Keratinocyte (primary cell): ENCODE data around the gene SLC46A3. TPM values are rescaled to one million over a fixed set of nuclear protein-coding genes. Genes with fewer than 3 reads are reported as not detected.
A peak's percentile ranks its signal among the peaks of the same experiment; 100 is the strongest.
"Not testable (repeated sequence)": the region's sequence is repeated elsewhere in the genome, so short reads cannot be mapped to it uniquely, and the experiment has no call there.

Source experiments
- DNase-seq: peaks from one replicate; pipeline ENCODE4 v3.0.0-alpha.2; 2011; ENCODE audit warnings: low read depth, missing footprints, low spot score
- FAIRE-seq: peaks from 2 replicates; lab custom pipeline; 2011; peaks lifted over from hg19 to GRCh38; lab: Jason Lieb, UNC
- H2AFZ ChIP-seq: 2 replicates; pipeline ENCODE4 v1.6.0; 2012; ENCODE audit warnings: low read length, control low read depth, inconsistent platforms; ENCODE audit not compliant: control insufficient read depth
- H3K27ac ChIP-seq: 2 replicates; pipeline ENCODE4 v1.5.1; 2011; ENCODE audit warnings: low read length; ENCODE audit not compliant: control insufficient read depth, insufficient read depth
- H3K27me3 ChIP-seq: 3 replicates; pipeline ENCODE4 v1.6.0; 2011; ENCODE audit warnings: low read length; ENCODE audit not compliant: control insufficient read depth, insufficient read depth; ENCODE audit errors: extremely low read depth
- H3K36me3 ChIP-seq, 2 experiments: 2 replicates in 1 of 2; 3 replicates in 1 of 2; pipeline ENCODE4 v1.5.1; 2011; ENCODE audit warnings: low read length in 2 of 2, mild to moderate bottlenecking in 1 of 2; ENCODE audit not compliant: control insufficient read depth in 2 of 2, insufficient read depth in 2 of 2; ENCODE audit errors: extremely low read depth in 1 of 2
- H3K4me1 ChIP-seq: 3 replicates; pipeline ENCODE4 v1.5.1; 2011; ENCODE audit warnings: low read length; ENCODE audit not compliant: control insufficient read depth, insufficient read depth; ENCODE audit errors: extremely low read depth
- H3K4me2 ChIP-seq: 3 replicates; pipeline ENCODE4 v1.6.0; 2011; ENCODE audit warnings: low read depth, low read length; ENCODE audit not compliant: control insufficient read depth, insufficient read depth; ENCODE audit errors: extremely low read depth
- H3K4me3 ChIP-seq, 3 experiments: fragments of 200-600 bp in 1 of 3; sonication (generic) in 1 of 3; 2 replicates in 2 of 3; 3 replicates in 1 of 3; pipeline ENCODE4 v1.5.1; 2011 to 2016; ENCODE audit warnings: low read length in 3 of 3, mild to moderate bottlenecking in 3 of 3, control low read depth in 2 of 3, inconsistent platforms in 1 of 3, low read depth in 1 of 3, mixed read lengths in 1 of 3, mixed run types in 1 of 3, moderate library complexity in 1 of 3; ENCODE audit not compliant: control insufficient read depth in 2 of 3, insufficient read depth in 2 of 3; ENCODE audit errors: extremely low read depth in 1 of 3
- H3K79me2 ChIP-seq: 2 replicates; pipeline ENCODE4 v1.6.0; 2012; ENCODE audit warnings: low read length; ENCODE audit not compliant: control insufficient read depth, insufficient read depth
- H3K9ac ChIP-seq: 3 replicates; pipeline ENCODE4 v1.6.0; 2011; ENCODE audit warnings: low read length; ENCODE audit not compliant: control insufficient read depth, insufficient read depth; ENCODE audit errors: extremely low read depth
- H3K9me1 ChIP-seq: 3 replicates; pipeline ENCODE4 v1.6.0; 2011; ENCODE audit warnings: low read length; ENCODE audit not compliant: control insufficient read depth, insufficient read depth; ENCODE audit errors: extremely low read depth
- H3K9me3 ChIP-seq: 2 replicates; pipeline ENCODE4 v1.5.1; 2012; ENCODE audit warnings: low read depth, low read length; ENCODE audit not compliant: control insufficient read depth
- H4K20me1 ChIP-seq: 3 replicates; pipeline ENCODE4 v1.6.0; 2011; ENCODE audit warnings: low read length; ENCODE audit not compliant: control insufficient read depth, insufficient read depth; ENCODE audit errors: extremely low read depth
- CTCF ChIP-seq, 3 experiments: IDR thresholded peaks in 1 of 3; conservative IDR thresholded peaks in 1 of 3; optimal IDR thresholded peaks in 1 of 3; 2 replicates in 2 of 3; 3 replicates in 1 of 3; pipeline versions ENCODE3 to v1.5.1; 2011; ENCODE audit warnings: low read length in 3 of 3, mild to moderate bottlenecking in 3 of 3, moderate library complexity in 2 of 3, control low read depth in 1 of 3, inconsistent platforms in 1 of 3; ENCODE audit not compliant: insufficient read depth in 2 of 3; ENCODE audit errors: extremely low read depth in 1 of 3
- EZH2 ChIP-seq: IDR thresholded peaks from one replicate; pipeline ENCODE4 v1.6.1; 2012; ENCODE audit warnings: inconsistent platforms, mild to moderate bottlenecking, low read length, moderate library complexity
- dilution Hi-C: fragments of 300-500 bp; cut with MboI; formaldehyde crosslinking; loops from one replicate; pipeline ENCODE4 v1.7.0; 2020; ENCODE audit warnings: low sequenced_read_pairs; ENCODE audit not compliant: extremely low pct_ligation_motif_present
- polyA plus RNA-seq, 5 experiments: library from polyadenylated mRNA; depleted of rRNA in 3 of 5; stranded (reverse) in 3 of 5; stranded (forward) in 1 of 5; unstranded in 1 of 5; fragments of >200 nt; gene quantifications; 1 replicate in 1 of 5; 2 replicates in 3 of 5; 3 replicates in 1 of 5; pipeline versions ENCODE4 v1.2.1 to v1.2.3, GENCODE V29; 2011 to 2012; ENCODE audit warnings: missing spikeins in 2 of 5, low read depth in 1 of 5, low replicate concordance in 1 of 5

The SLC46A3 gene
- polyA plus RNA-seq, 1 donor (not counting 4 experiments of a cell fraction or from before 2014, with no cell fraction given), result 14.1 TPM

- no peak overlapping the region for H2AFZ ChIP-seq
- no peaks in the 10 kb centered on the region for H3K36me3 ChIP-seq
- no peaks in the 10 kb centered on the region for H3K9me1 ChIP-seq
- dilution Hi-C loops, result loop anchor here (25.0 kb wide), 1 partner anchor 101 kb away; no protein-coding TSS in a partner anchor
- H3K4me2 ChIP-seq, result no peak overlapping the region
- no peak overlapping the region for H3K9ac ChIP-seq
- H3K79me2 ChIP-seq, result no peaks in the 10 kb centered on the region
- H3K27me3 ChIP-seq, result no peaks in the 10 kb centered on the region
- no peak overlapping the region for H3K27ac ChIP-seq
- TF ChIP-seq EZH2, result no peak
- H3K4me1 ChIP-seq, result no peaks in the 10 kb centered on the region
- H3K4me3 ChIP-seq, result no peak overlapping the region
- no peak for FAIRE-seq
- no peak for DNase-seq
- no peaks in the 10 kb centered on the region for H3K9me3 ChIP-seq
- no peaks in the 10 kb centered on the region for H4K20me1 ChIP-seq
These were observed 32.9 kb downstream of the SLC46A3 start for GRCh38 chr13:28685892-28686291.

GRCh38 chr13:28685114-28685513, 33.7 kb downstream of the SLC46A3 start:
- H3K27ac ChIP-seq, result no peak overlapping the region
- H3K79me2 ChIP-seq, result no peaks in the 10 kb centered on the region
- FAIRE-seq, result no peak
- no peaks in the 10 kb centered on the region for H3K9me3 ChIP-seq
- H3K9me1 ChIP-seq, result no peaks in the 10 kb centered on the region
- DNase-seq, result no peak
- H2AFZ ChIP-seq, result no peak overlapping the region
- H3K36me3 ChIP-seq, result peaks cover 0 to 1% of the 10 kb centered on the region in 2 experiments
- no peaks in the 10 kb centered on the region for H4K20me1 ChIP-seq
- H3K27me3 ChIP-seq, result no peaks in the 10 kb centered on the region
- dilution Hi-C loops, result loop anchor here (25.0 kb wide), 1 partner anchor 102 kb away; no protein-coding TSS in a partner anchor
- TF ChIP-seq EZH2, result no peak
- TF ChIP-seq CTCF (optimal IDR thresholded peaks at IDR 0.05 in 1 of 3, IDR thresholded peaks at IDR 0.05 in 1 of 3, conservative IDR thresholded peaks at IDR 0.05 in 1 of 3; ENCODE audit: extremely low read depth in 1 of 3, insufficient read depth in 2 of 3, low read length in 3 of 3), result no peak
- no peak overlapping the region for H3K4me3 ChIP-seq
- H3K9ac ChIP-seq, result no peak overlapping the region
- H3K4me1 ChIP-seq, result no peaks in the 10 kb centered on the region
- H3K4me2 ChIP-seq, result no peak overlapping the region

- TF ChIP-seq EZH2 (no peak), CTCF (optimal IDR thresholded peaks at IDR 0.05 in 1 of 3, IDR thresholded peaks at IDR 0.05 in 1 of 3, conservative IDR thresholded peaks at IDR 0.05 in 1 of 3; ENCODE audit: extremely low read depth in 1 of 3, insufficient read depth in 2 of 3, low read length in 3 of 3) (peak in 1 of 3 experiments; percentile 4)
- FAIRE-seq (no peak), DNase-seq (no peak)
- no peaks in the 10 kb centered on the region for H3K4me1 ChIP-seq
- no peaks in the 10 kb centered on the region for H3K27me3 ChIP-seq
- no peaks in the 10 kb centered on the region for H3K9me1 ChIP-seq
- no peak overlapping the region for H3K4me2 ChIP-seq
- peaks cover under 1 to 2% of the 10 kb centered on the region in 2 experiments for H3K36me3 ChIP-seq
- H3K9ac ChIP-seq, result no peak overlapping the region
- no peaks in the 10 kb centered on the region for H3K9me3 ChIP-seq
- H4K20me1 ChIP-seq, result no peaks in the 10 kb centered on the region
- H3K27ac ChIP-seq, result no peak overlapping the region
- no peaks in the 10 kb centered on the region for H3K79me2 ChIP-seq
- no peak overlapping the region for H2AFZ ChIP-seq
- dilution Hi-C loops, result loop anchor here (25.0 kb wide), 1 partner anchor 103 kb away; no protein-coding TSS in a partner anchor
- no peak overlapping the region for H3K4me3 ChIP-seq
These were observed 34.5 kb downstream of the SLC46A3 start for GRCh38 chr13:28684257-28684656.

- DNase-seq, H3K79me2 ChIP-seq, H4K20me1 ChIP-seq, H3K4me1 ChIP-seq, H3K9ac ChIP-seq, H3K9me1 ChIP-seq, H3K4me3 ChIP-seq, H3K36me3 ChIP-seq, H3K4me2 ChIP-seq, H3K27ac ChIP-seq, FAIRE-seq, H3K27me3 ChIP-seq, H3K9me3 ChIP-seq, H2AFZ ChIP-seq: not testable (repeated sequence)
- dilution Hi-C loops, result loop anchor here (25.0 kb wide), 1 partner anchor 104 kb away; no protein-coding TSS in a partner anchor
These were observed 35.6 kb downstream of the SLC46A3 start for GRCh38 chr13:28683169-28683568.
